ENCODE results near the gene ZNF611. TPM values are rescaled to one million over a fixed set of nuclear protein-coding genes. Genes with fewer than 3 reads are reported as not detected.
A peak's percentile ranks its signal among the peaks of the same experiment; 100 is the strongest.

The ZNF611 gene
- total and polyA plus RNA-seq, 9 of the 15 experiments (the other 6 are each of a cell fraction or from before 2014, with no cell fraction given): 3.7 to 29.6 (median 12.8) TPM

GRCh38 chr19:52690369-52691214 is 44.3 kb downstream of the ZNF611 start (continued):
- TF ChIP-seq RREB1 (CRISPR knock-in tag; IDR thresholded peaks at IDR 0.05) (no peak), FOXK2 (conservative IDR thresholded peaks at IDR 0.05 in 1 of 2, IDR thresholded peaks at IDR 0.05 in 1 of 2; ENCODE audit: low read depth in 2 of 2) (peak; percentile 22 to 45; a peak in 1 of 4 replicates), THRB (CRISPR knock-in tag; conservative IDR thresholded peaks at IDR 0.05) (no peak), CEBPG (CRISPR knock-in tag; IDR thresholded peaks at IDR 0.05) (no peak), CEBPG (tag; conservative IDR thresholded peaks at IDR 0.05 in 1 of 2, IDR thresholded peaks at IDR 0.05 in 1 of 2) (no peak), ZNF583 (CRISPR knock-in tag; IDR thresholded peaks at IDR 0.05) (no peak), ZNF274 (IDR thresholded peaks at IDR 0.05; ENCODE audit: borderline replicate concordance, low read depth, low read length) (no peak), CAMTA2 (CRISPR knock-in tag; conservative IDR thresholded peaks at IDR 0.05) (no peak), KLF1 (tag; IDR thresholded peaks at IDR 0.05) (no peak), MNT (conservative IDR thresholded peaks at IDR 0.05) (peak; percentile 9 to 40; a peak in 2 of 4 replicates), ZNF511 (CRISPR knock-in tag; IDR thresholded peaks at IDR 0.05) (no peak), ZNF584 (CRISPR knock-in tag; IDR thresholded peaks at IDR 0.05; ENCODE audit: low read depth) (no peak), ZC3H8 (IDR thresholded peaks at IDR 0.05) (no peak), CLOCK (CRISPR knock-in tag; IDR thresholded peaks at IDR 0.05; ENCODE audit: borderline replicate concordance) (no peak)

Measured in K562 (cell line).